Transverse colon (tissue), 3 donors: ENCODE measurements around the gene SPRY2.

Experiments used
- CTCF ChIP-seq, 5 experiments: fragments of 200-600 bp in 3 of 5; fragments of 450-650 bp in 2 of 5; sonication (generic) in 3 of 5; IDR thresholded peaks; 1 replicate in 2 of 5; 2 replicates in 3 of 5; pipeline ENCODE4 v1.5.1; 2016 to 2017; ENCODE audit warnings: antibody characterized with exemption in 5 of 5, inconsistent platforms in 3 of 5, mild to moderate bottlenecking in 2 of 5, moderate library complexity in 1 of 5
- EP300 ChIP-seq: sonication (generic); formaldehyde crosslinking; IDR thresholded peaks from one replicate; pipeline ENCODE4 v1.6.1; 2017; ENCODE audit warnings: antibody characterized with exemption, low read depth
- POLR2A ChIP-seq: fragments of 450-650 bp; IDR thresholded peaks from one replicate; pipeline ENCODE4 v1.6.1; 2016; ENCODE audit warnings: antibody characterized with exemption, mild to moderate bottlenecking, moderate library complexity

DNA sequence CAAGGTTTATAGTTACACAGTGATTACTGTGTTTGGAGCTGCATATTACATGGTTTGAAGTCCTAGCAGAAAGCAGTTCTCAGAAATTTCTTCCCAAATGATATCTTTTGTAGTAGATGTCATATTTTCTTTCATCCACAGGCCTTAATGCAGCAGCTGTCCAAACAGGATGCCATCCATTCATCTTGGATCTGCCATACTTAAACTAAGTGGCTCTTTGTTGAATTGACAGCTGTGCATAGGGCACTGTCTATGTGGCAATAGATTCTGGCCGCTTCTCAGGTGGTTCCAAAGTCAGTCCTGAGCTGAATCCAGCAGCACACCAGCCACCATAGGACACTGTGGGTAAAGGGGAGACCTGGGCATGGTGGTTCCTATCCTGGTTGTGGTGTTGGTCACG, 41.6 kb upstream of the SPRY2 start:
- TF ChIP-seq CTCF (IDR thresholded peaks at IDR 0.05) (no peak), EP300 (no peak), POLR2A (no peak)
